ENCODE results near the gene ABCC8.

Gene ABCC8

GRCh38 chr11:17354601-17354991, 122.0 kb downstream of the ABCC8 start:
- peak in 26 of 58 donors; percentile 1 to 60 (median 20) for DNase-seq

- DNase-seq: peak in 1 of 58 donors; percentile 61
These were observed 122.6 kb downstream of the ABCC8 start for GRCh38 chr11:17353821-17354600.

DNA sequence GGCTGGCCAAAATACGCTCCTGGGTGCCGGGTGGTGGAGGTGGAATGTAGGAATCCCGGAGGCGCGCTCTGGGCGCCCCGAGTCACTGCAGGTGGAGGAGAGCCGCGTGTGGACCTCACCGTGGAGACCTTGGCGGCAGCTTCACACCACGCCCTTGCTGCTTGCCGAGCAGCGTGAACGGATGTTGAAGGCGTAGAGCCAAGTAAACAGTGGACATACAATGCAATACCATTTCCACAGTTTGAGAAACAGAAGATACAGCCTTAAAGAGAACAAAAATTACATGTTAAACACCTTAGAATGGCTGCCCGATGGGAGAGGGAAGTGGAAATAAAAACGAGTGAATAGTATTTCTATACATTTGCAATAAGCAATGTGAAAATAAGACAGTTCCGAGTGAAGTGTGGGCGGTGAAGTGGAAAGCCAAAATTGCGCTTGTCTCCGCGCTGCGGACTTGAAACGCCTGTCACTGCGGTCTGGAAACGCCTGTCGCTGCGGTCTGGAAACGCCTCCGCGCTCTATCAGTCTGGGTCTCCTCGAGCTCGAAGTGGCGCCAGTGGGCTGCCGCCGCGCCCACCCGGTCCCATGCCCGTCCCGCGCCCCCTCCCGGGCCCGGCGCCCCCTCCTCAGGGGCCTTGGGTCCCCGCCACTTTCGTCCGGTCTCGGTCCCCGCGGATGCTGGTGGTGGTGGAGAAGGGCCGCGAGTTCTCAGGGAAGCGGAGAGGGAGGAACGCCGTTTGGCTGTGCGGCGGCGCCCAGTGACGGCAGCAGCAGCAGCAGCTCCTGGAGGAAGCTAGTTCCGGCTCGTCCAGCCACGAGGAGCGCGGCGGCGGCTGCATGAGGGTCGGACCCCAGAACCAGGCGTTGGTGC, 123.5 kb downstream of the ABCC8 start:
- peak in 56 of 58 donors; percentile 19 to 87 (median 64) for DNase-seq

DNA sequence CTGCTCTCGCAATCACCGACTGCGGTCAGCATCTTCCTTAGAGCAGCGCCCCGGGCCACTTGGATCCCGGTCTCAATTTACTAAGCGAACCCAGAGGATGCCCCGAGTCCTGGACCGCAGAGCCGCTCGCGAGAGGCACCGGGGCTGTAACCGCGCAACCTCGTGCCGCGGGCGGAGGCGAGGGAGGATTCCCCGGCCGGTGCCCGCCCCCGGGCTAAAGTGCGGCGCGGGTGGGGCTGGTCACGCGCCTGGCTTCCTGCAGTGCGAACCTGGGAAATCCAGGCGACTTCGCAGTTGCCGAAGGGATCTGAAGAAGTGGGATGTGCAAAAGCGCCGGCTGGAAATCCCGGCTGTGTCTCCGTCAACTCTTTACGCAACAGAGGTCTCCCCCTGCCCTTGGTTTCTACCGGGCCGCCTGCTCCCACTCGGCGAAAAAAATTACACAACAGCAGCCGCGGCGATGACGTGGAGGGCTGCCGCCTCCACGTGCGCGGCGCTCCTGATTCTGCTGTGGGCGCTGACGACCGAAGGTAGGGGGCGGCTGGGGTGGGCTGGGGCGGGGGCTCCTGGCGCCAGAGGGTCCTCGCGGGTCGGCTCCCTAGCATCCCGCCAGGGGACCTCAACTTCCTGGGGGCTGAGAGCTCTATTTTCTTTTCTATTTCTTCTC, 125.0 kb downstream of the ABCC8 start, which contains the start of gene NCR3LG1:
Gene NCR3LG1, plus strand, starts transcription at position 291 of the 667 bp plus-strand sequence. Its CDS starts 170 bp downstream, at position 461.
- peak in 50 of 58 donors; percentile 10 to 83 (median 41) for DNase-seq

DNA sequence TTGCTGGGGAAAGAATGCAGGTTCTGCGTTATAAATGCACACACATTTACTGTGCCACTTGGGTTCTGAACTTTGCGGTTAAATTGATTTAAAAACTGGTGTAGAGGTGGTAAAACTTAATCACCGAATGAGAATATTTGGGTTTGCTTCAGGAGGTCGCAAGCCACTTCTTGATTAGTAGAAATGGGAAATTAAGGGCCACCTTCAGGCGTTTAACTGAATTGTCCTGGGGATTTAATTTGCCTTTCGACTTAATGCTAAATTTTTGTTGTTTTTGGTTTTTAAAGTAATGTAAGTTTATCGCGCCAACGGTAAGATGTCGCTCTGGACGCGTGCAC, 125.5 kb downstream of the ABCC8 start:
- DNase-seq: no peak

DNA sequence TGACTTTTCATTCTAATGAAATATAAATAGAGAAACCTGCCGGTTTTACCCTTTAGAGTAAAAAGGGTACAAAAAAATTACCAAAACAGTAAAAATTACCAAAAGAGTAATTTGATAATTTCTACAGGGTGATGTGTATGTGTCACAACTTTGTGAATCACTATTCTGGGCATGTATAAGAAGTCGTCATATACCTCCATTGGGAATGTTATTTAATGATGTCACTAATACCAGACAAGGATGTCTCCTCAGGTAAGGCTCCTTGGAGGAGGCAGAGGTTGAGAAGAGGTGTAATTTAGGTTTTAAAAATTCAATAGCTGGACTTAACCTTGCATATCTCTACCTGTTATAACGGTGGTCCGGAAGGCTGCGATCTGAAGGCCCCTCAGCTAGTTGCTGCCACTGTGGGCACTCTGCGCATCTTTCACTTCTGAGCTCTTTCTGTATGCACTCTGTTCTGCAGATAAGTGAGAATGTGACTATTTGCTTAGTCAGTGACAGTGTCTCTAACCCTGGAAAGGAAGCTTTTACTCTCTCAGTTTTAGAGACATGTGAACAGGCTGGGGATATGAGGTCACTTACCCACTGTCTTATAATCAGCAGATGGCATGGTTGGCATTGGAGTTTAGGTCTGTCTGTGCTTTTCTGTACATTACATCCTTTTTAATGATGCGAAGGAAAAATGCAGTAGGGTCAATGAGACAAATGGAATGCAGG, 126.0 kb downstream of the ABCC8 start:
- no peak for DNase-seq

DNA sequence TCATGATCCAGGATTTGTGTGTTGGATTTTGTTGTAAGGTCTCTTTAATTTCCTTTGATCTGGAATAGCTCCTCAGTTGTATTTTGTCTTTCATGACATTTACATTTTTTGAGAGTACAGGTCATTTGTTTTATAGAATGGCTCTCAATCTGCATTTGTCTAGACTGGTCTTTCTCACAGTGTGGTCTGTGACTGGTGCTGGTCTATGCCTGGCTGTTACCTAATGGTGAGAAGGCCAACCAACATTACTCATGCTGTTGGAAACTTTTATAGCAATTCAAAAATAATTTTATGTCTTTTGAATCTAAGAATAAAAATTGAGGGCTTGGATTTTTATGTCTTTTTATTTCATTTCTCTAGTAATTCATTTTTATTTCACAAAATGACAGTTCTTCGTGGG, 129.0 kb downstream of the ABCC8 start:
- no peak for DNase-seq

DNA sequence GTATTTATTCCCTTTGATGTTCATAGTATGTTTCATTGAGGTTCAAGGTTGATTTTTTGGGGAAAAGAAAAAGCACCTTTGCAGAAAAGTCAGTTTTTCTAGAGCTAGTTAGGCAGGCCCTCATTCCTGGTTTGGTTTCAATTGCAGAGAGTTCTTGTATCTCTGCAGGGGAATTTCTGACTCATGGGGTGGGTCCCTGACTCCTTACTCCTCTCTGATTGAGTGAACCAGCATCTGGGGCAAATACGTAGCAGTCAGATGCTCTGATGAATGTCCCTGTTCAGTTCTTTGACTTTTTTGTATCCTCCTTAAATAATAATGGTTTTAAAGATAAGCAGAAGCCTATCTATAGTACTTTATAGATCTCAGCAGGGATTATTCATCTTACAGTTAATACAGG, 132.7 kb downstream of the ABCC8 start:
- no peak for DNase-seq

DNA sequence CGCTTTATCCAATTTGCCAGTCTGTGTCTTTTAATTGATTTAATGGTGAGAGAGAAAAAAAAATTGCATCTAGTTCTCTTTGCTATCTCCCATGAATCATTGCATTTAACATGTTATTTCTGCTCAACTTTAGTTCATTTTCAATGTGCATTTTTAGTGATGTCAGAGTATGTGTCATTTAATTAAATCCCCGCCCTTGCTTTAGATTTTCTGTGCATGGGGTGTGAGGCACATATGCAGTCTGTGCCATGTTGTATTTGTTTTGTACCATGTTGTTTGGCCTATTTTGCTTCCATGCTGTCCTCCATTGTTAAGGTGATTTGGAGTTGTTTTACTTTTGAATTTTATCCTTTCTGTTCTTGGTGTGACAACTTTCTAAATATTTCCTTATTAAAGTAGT, 133.4 kb downstream of the ABCC8 start:
- no peak for DNase-seq
